ENCODE measurements around the gene MED9.

GRCh38 chr17:17537311-17538099 is 60.7 kb downstream of the MED9 start:
- TF ChIP-seq POLR2A (IDR thresholded peaks at IDR 0.05): no peak
- TF ChIP-seq CTCF (IDR thresholded peaks at IDR 0.05): no peak
- no peak for TF ChIP-seq EP300 (IDR thresholded peaks at IDR 0.05)
- no peak for TF ChIP-seq POLR2AphosphoS5 (IDR thresholded peaks at IDR 0.05)
